ENCODE data around the gene BTD. TPM values are rescaled to one million over a fixed set of nuclear protein-coding genes. Genes with fewer than 3 reads are reported as not detected.
"Not testable (repeated sequence)": the region's sequence is repeated elsewhere in the genome, so short reads cannot be mapped to it uniquely, and the experiment has no call there.

BTD gene
- total RNA-seq, 1 experiment from 2014 or later: 21.9 TPM

DNA sequence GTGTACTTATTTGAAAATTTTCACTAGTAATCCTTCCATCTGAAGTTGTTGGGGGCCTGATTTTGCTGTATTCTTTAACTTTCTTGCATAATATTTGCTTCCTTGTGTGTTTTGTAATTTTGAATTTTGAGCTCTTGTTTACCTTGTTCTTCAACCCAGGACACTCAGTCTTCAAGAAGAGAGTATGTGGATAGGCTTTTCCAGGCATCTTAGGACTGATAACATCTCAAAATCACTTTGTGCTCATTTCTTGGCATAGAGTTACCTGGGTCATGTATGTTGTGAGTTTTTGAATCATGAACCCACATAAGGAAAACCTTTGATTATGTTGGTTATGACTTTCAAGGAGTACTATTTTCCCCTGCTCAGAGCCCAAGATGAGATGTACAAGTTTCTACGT, 13.4 kb downstream of the BTD start:
- H3K4me1 ChIP-seq (replicated peaks): no peaks in the 10 kb centered on the region
- no peaks in the 10 kb centered on the region for H3K27me3 ChIP-seq (replicated peaks)
- no peak for DNase-seq (ENCODE audit: low read depth in 1 of 2, low spot score in 2 of 2)
- no peaks in the 10 kb centered on the region; the same call in 1 of the 2 replicates for H3K36me3 ChIP-seq
- no peak overlapping the region for H3K27ac ChIP-seq
- no peak overlapping the region for H3K4me3 ChIP-seq
- H3K9me3 ChIP-seq (replicated peaks): peaks cover 9% of the 10 kb centered on the region

DNA sequence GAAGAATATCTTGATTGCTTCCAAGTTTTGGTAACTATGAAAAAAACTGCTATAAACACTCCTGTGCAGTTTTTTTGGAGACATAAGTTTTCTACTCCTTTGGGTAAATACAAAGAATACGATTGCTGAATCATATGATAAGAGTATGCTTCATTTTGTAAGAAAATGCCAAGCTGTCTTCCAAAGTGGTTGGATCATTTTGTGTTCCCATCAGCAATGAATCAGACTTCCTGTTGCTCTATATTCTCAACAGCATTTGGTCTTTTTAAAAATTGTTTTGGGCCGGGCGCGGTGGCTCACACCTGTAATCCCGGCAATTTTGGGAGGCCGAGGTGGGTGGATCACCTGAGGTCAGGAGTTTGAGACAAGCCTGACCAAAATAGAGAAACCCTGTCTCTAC, 14.5 kb downstream of the BTD start:
- no peaks in the 10 kb centered on the region for H3K4me1 ChIP-seq (replicated peaks)
- H3K36me3 ChIP-seq: no peaks in the 10 kb centered on the region; the same call in 1 of the 2 replicates
- DNase-seq (ENCODE audit: low read depth in 1 of 2, low spot score in 2 of 2): no peak
- H3K4me3 ChIP-seq: no peak overlapping the region
- H3K27me3 ChIP-seq (replicated peaks): no peaks in the 10 kb centered on the region
- no peak overlapping the region for H3K27ac ChIP-seq
- H3K9me3 ChIP-seq (replicated peaks): peaks cover 9% of the 10 kb centered on the region

DNA sequence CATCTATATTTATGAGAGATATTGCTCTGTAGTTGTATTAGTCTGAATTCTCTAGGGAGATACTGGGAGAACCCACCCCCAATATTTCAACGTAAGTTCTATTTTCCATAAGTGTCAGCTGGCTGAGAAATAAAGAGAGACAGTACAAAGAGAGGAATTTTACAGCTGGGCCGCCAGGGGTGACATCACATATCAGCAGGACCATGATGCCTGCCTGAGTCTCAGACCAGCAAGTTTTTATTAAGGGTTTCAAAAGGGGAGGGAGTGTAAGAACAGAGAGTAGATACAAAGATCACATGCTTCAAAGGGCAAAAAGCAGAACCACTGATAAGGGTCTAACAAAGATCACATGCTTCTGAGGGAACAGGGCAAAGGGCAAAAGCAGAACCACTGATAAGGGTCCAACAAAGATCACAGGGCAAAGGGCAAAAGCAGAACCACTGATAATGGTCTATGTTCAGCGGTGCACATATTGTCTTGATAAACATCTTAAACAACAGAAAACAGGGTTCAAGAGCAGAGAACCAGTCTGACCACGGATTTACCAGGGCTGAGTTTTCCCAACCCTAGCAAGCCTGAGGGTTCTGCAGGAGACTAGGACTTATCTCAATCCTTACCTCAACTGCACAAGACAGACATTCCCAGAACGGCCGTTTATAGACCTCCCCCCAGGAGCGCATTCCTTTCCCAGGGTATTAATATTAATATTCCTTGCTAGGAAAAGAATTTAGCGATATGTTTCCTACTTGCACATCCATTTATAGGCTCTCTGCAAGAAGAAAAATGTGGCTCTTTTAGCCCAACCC, 18.3 kb downstream of the BTD start:
- H3K9me3 ChIP-seq (replicated peaks); H3K36me3 ChIP-seq; H3K27me3 ChIP-seq (replicated peaks); H3K4me3 ChIP-seq; H3K27ac ChIP-seq; DNase-seq (ENCODE audit: low read depth in 1 of 2, low spot score in 2 of 2); H3K4me1 ChIP-seq (replicated peaks): not testable (repeated sequence)

DNA sequence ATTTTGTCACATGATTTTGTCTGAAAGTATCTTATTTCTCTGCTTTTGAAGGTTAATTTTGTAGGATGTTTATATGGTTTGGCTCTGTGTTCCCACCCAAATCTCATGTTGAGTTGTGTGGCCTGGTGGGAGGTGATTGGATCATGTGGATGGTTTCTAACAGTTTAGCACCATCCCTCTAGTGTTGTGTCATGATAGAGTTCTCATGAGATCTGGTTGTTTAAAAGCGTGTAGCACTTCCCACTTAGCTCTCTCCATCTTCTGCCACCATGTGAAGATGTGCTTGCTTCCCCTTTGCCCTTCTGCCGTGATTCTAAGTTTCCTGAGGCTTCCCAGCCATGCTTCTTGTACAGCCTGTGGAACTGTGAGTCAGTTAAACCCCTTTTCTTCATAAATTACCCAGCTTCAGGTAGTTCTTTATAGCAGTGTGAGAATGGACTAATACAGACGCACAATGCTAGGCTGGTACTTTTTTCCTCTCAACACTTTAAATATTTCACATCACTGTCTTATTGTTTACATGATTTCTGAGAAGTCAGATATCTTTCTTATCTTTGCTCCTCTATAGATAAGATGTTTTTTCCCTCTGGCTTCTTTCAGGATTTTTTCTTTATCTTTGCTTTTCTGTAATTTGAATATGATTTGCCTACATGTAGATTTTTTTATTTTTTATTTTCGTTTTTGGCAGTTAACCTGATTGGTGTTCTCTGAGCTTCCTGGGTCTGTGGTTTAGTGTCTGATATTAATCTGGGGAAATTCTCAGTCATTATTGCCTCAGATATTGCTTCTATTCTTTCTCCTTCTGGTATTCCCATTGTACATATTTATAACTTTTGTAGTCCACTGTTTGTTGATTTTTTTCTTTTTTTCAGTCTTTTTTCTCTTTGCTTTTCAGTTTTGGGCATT, 22.2 kb downstream of the BTD start:
- Histone ChIP-seq H3K4me3 (no peak overlapping the region), H3K4me1 (replicated peaks) (no peaks in the 10 kb centered on the region), H3K9me3 (replicated peaks) (peaks cover 8% of the 10 kb centered on the region), H3K36me3 (no peaks in the 10 kb centered on the region; the same call in 1 of the 2 replicates), H3K27ac (no peak overlapping the region), H3K27me3 (replicated peaks) (no peaks in the 10 kb centered on the region)
- no peak for DNase-seq (ENCODE audit: low read depth in 1 of 2, low spot score in 2 of 2)

GRCh38 chr3:15628967-15629366, 27.4 kb downstream of the BTD start:
- Histone ChIP-seq H3K27ac (no peak overlapping the region), H3K36me3 (no peaks in the 10 kb centered on the region), H3K9me3 (replicated peaks) (no peaks in the 10 kb centered on the region), H3K4me1 (replicated peaks) (peaks cover 34% of the 10 kb centered on the region), H3K4me3 (no peak overlapping the region), H3K27me3 (replicated peaks) (no peaks in the 10 kb centered on the region)
- no peak for DNase-seq (ENCODE audit: low read depth in 1 of 2, low spot score in 2 of 2)

- no peaks in the 10 kb centered on the region for H3K36me3 ChIP-seq
- peak overlapping the region; percentile 14 for H3K4me3 ChIP-seq
- no peaks in the 10 kb centered on the region for H3K27me3 ChIP-seq (replicated peaks)
- H3K4me1 ChIP-seq (replicated peaks): peaks cover 45% of the 10 kb centered on the region
- peak; percentile 69 to 75 for DNase-seq (ENCODE audit: low read depth in 1 of 2, low spot score in 2 of 2)
- no peaks in the 10 kb centered on the region for H3K9me3 ChIP-seq (replicated peaks)
- H3K27ac ChIP-seq: peak overlapping the region; percentile 95
These were observed 28.5 kb downstream of the BTD start for GRCh38 chr3:15629860-15630597.

GRCh38 chr3:15630646-15631350, 29.3 kb downstream of the BTD start:
- Histone ChIP-seq H3K36me3 (no peaks in the 10 kb centered on the region), H3K27me3 (replicated peaks) (no peaks in the 10 kb centered on the region), H3K27ac (peak overlapping the region; percentile 95), H3K4me3 (peak overlapping the region; percentile 14), H3K4me1 (replicated peaks) (peaks cover 53% of the 10 kb centered on the region), H3K9me3 (replicated peaks) (no peaks in the 10 kb centered on the region)
- peak; percentile 64 to 88 for DNase-seq (ENCODE audit: low read depth in 1 of 2, low spot score in 2 of 2)

GRCh38 chr3:15631426-15632211, 30.1 kb downstream of the BTD start:
- no peaks in the 10 kb centered on the region for H3K9me3 ChIP-seq (replicated peaks)
- no peak for DNase-seq (ENCODE audit: low read depth in 1 of 2, low spot score in 2 of 2)
- peak overlapping the region; percentile 95 for H3K27ac ChIP-seq
- H3K36me3 ChIP-seq: no peaks in the 10 kb centered on the region
- H3K4me1 ChIP-seq (replicated peaks): peaks cover 60% of the 10 kb centered on the region
- H3K27me3 ChIP-seq (replicated peaks): no peaks in the 10 kb centered on the region
- no peak overlapping the region for H3K4me3 ChIP-seq

DNA sequence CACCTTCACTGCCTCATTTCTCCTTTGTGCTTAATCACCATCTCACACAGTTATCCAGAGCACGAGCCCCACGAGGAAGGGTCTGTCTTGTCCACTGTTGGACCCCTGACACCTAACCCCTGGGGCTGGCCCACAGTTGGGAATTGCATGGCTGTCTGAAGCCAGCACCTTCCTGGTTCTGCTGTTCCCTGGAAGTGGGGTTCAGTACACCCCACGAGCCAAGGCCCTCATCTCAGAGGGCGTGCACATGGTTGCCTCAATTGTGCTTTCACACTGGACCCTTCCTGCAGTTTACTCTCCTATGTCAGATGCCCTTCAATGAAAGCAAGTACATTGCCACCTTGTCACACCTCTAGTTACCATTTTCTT, 30.7 kb downstream of the BTD start:
- Histone ChIP-seq H3K27me3 (replicated peaks) (no peaks in the 10 kb centered on the region), H3K4me1 (replicated peaks) (peaks cover 66% of the 10 kb centered on the region), H3K27ac (peak overlapping the region; percentile 95), H3K9me3 (replicated peaks) (no peaks in the 10 kb centered on the region), H3K36me3 (peaks cover 2% of the 10 kb centered on the region; the same call in 1 of the 2 replicates), H3K4me3 (no peak overlapping the region)
- DNase-seq (ENCODE audit: low read depth in 1 of 2, low spot score in 2 of 2): no peak

DNA sequence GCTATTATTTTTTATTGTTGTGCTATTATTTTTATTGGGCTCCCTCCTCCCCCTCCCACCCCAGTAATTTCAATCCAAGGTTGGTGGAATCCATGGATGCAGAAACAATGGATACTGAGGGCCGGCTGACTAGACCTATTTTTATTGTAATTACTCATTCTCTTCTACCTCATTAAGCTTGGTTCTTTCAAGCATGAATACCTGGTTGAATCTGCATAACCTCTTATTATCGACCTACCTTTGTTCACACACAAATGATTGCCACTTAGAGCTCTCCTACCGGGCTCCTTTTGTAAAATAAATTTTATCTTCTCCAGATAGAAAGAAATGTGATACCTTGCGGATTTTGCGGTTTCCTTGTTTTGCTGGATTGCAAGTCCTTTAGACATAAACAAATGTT, 31.6 kb downstream of the BTD start:
- Histone ChIP-seq H3K9me3 (replicated peaks) (no peaks in the 10 kb centered on the region), H3K4me1 (replicated peaks) (peaks cover 74% of the 10 kb centered on the region)

GRCh38 chr3:15633766-15634598, 32.4 kb downstream of the BTD start:
- Histone ChIP-seq H3K36me3 (peaks cover 14% of the 10 kb centered on the region; the same call in 1 of the 2 replicates), H3K4me3 (no peak overlapping the region), H3K9me3 (replicated peaks) (no peaks in the 10 kb centered on the region; the same call in 1 of the 2 replicates), H3K27ac (peak overlapping the region; percentile 98), H3K4me1 (replicated peaks) (peaks cover 81% of the 10 kb centered on the region), H3K27me3 (replicated peaks) (no peaks in the 10 kb centered on the region)
- no peak for DNase-seq (ENCODE audit: low read depth in 1 of 2, low spot score in 2 of 2)

More for the DNA sequence above, 31.6 kb downstream of the BTD start:
- H3K27me3 ChIP-seq (replicated peaks): no peaks in the 10 kb centered on the region
- 0 out of 2 replicates have a peak overlapping the region, but pooled peaks have one; percentile 98 for H3K27ac ChIP-seq
- H3K36me3 ChIP-seq: peaks cover 7% of the 10 kb centered on the region; the same call in 1 of the 2 replicates
- no peak for DNase-seq (ENCODE audit: low read depth in 1 of 2, low spot score in 2 of 2)
- no peak overlapping the region for H3K4me3 ChIP-seq

GRCh38 chr3:15634671-15635070, 33.1 kb downstream of the BTD start:
- Histone ChIP-seq H3K4me1 (replicated peaks) (peaks cover 82% of the 10 kb centered on the region), H3K36me3 (peaks cover 14% of the 10 kb centered on the region; the same call in 1 of the 2 replicates), H3K9me3 (replicated peaks) (no peaks in the 10 kb centered on the region; the same call in 1 of the 2 replicates), H3K27ac (peak overlapping the region; percentile 98), H3K4me3 (no peak overlapping the region), H3K27me3 (replicated peaks) (no peaks in the 10 kb centered on the region)
- DNase-seq (ENCODE audit: low read depth in 1 of 2, low spot score in 2 of 2): no peak

Measured in SJSA1 (cell line).